GM12878 (cell line): ENCODE data around the gene FBLN5. TPM values are rescaled to one million over a fixed set of nuclear protein-coding genes. Genes with fewer than 3 reads are reported as not detected.
A peak's percentile ranks its signal among the peaks of the same experiment; 100 is the strongest.

Source experiments
- ATAC-seq: fragments of 200-7000 bp; cut with Tn5 transposase; 3 replicates; pipeline ENCODE4 v1.9.1; 2020; ENCODE audit warnings: mild to moderate bottlenecking, moderate library complexity
- BruUV-seq: library from RNA; stranded (reverse); fragments of 400-500 nt; replicated peaks from 2 replicates; lab custom pipeline; 2021; lab: Mats Ljungman, UMichigan
- CTCF ChIA-PET: fragments of 300-600 bp; sonication (Branson Sonifier 250); formaldehyde crosslinking; extraction: SDS; loops from one replicate; lab custom pipeline; 2021; ENCODE audit warnings: inconsistent platforms; lab: Yijun Ruan, JAX
- POLR2A ChIA-PET: fragments of 350-600 bp; formaldehyde crosslinking; extraction: SDS; loops from one replicate; lab custom pipeline; 2021; ENCODE audit warnings: inconsistent platforms; lab: Charles Lee
- RAD21 ChIA-PET: fragments of 300-600 bp; sonication (Branson Sonifier 250); formaldehyde crosslinking; loops from one replicate; lab custom pipeline; 2023; ENCODE audit warnings: antibody characterized with exemption; ENCODE audit not compliant: unreplicated experiment; lab: Charles Lee
- SMC1A ChIA-PET: fragments of 300-600 bp; sonication (Branson Sonifier 250); formaldehyde crosslinking; loops from one replicate; lab custom pipeline; 2023; ENCODE audit not compliant: unreplicated experiment, uncharacterized antibody; lab: Charles Lee
- DNase-seq: peaks from one replicate; pipeline ENCODE4 v3.0.0-alpha.2; 2011; ENCODE audit warnings: low read depth, low spot score
- FAIRE-seq: peaks from 3 replicates; lab custom pipeline; 2011; peaks lifted over from hg19 to GRCh38; lab: Jason Lieb, UNC
- H2AFZ ChIP-seq: 2 replicates; pipeline ENCODE4 v1.6.0; 2011; ENCODE audit warnings: low read depth, low read length, control low read depth; ENCODE audit not compliant: control insufficient read depth
- H3K27ac ChIP-seq: 2 replicates; pipeline ENCODE4 v1.5.1; 2011; ENCODE audit warnings: control low read depth; ENCODE audit not compliant: control insufficient read depth, insufficient read depth
- H3K27me3 ChIP-seq, 2 experiments: replicated peaks in 1 of 2; 2 replicates each; pipeline versions ENCODE4 v1.6.0 to v1.6.1; 2011; ENCODE audit warnings: low read length in 1 of 2; ENCODE audit not compliant: control insufficient read depth in 2 of 2, insufficient read depth in 2 of 2
- H3K36me3 ChIP-seq, 2 experiments: 2 replicates each; pipeline ENCODE4 v1.5.1; 2011; ENCODE audit warnings: low read length in 1 of 2; ENCODE audit not compliant: control insufficient read depth in 2 of 2, insufficient read depth in 2 of 2
- H3K4me1 ChIP-seq: 2 replicates; pipeline ENCODE4 v1.6.1; 2011; ENCODE audit warnings: mild to moderate bottlenecking, low read length, moderate library complexity, mixed read lengths; ENCODE audit not compliant: control insufficient read depth, insufficient read depth
- H3K4me2 ChIP-seq: 2 replicates; pipeline ENCODE4 v1.6.0; 2011; ENCODE audit warnings: control low read depth; ENCODE audit not compliant: control insufficient read depth, insufficient read depth
- H3K4me3 ChIP-seq: fragments of 200-600 bp; sonication (generic); 2 replicates; pipeline ENCODE4 v1.5.1; 2016
- H3K79me2 ChIP-seq: 2 replicates; pipeline ENCODE4 v1.6.0; 2011; ENCODE audit warnings: low read length; ENCODE audit not compliant: control insufficient read depth, insufficient read depth
- H3K9ac ChIP-seq: 2 replicates; pipeline ENCODE4 v1.8.0; 2011; ENCODE audit warnings: low read length, control low read depth, mixed read lengths; ENCODE audit not compliant: control insufficient read depth, insufficient read depth
- H3K9me3 ChIP-seq: replicated peaks from 3 replicates; pipeline ENCODE4 v1.5.1; 2011; ENCODE audit warnings: mild to moderate bottlenecking, low read length; ENCODE audit not compliant: control insufficient read depth, insufficient read depth
- H4K20me1 ChIP-seq: 2 replicates; pipeline ENCODE4 v1.6.0; 2011; ENCODE audit not compliant: control insufficient read depth, insufficient read depth
- ATF2 ChIP-seq: IDR thresholded peaks from 2 replicates; pipeline ENCODE4 v1.6.1; 2012; ENCODE audit warnings: low read length, inconsistent platforms
- BCLAF1 ChIP-seq: fragments of 450-650 bp; IDR thresholded peaks from 2 replicates; pipeline ENCODE4 v1.6.1; 2017; ENCODE audit warnings: antibody characterized with exemption, mild to moderate bottlenecking, moderate library complexity
- CTCF ChIP-seq, 3 experiments: IDR thresholded peaks in 2 of 3; conservative IDR thresholded peaks in 1 of 3; 2 replicates each; pipeline ENCODE4 v1.5.1; 2011; ENCODE audit warnings: low read depth in 3 of 3, low read length in 3 of 3, mild to moderate bottlenecking in 3 of 3, control low read depth in 2 of 3, moderate library complexity in 2 of 3, inconsistent platforms in 1 of 3, mixed read lengths in 1 of 3; ENCODE audit not compliant: control insufficient read depth in 2 of 3, insufficient read depth in 1 of 3; ENCODE audit errors: extremely low read depth in 1 of 3
- GATAD2B ChIP-seq: fragments of 450-650 bp; conservative IDR thresholded peaks from 2 replicates; pipeline ENCODE4 v1.6.1; 2017; ENCODE audit warnings: low read depth, mild to moderate bottlenecking, moderate library complexity
- PAX8 ChIP-seq: fragments of 450-650 bp; IDR thresholded peaks from 2 replicates; pipeline ENCODE4 v1.6.1; 2017; ENCODE audit warnings: mild to moderate bottlenecking, moderate library complexity
- PML ChIP-seq: IDR thresholded peaks from 2 replicates; pipeline ENCODE4 v1.6.1; 2012; ENCODE audit warnings: low read length, inconsistent platforms
- STAT3 ChIP-seq: IDR thresholded peaks from 2 replicates; pipeline ENCODE4 v1.6.1; 2011; ENCODE audit warnings: low read depth, low read length, improper control_type of control experiment
- TARDBP ChIP-seq: IDR thresholded peaks from 2 replicates; pipeline ENCODE4 v1.6.1; 2016; ENCODE audit warnings: borderline replicate concordance
- WGBS: methylation state at CpG from one replicate; pipeline ENCODE4 v1.1.6; 2016; ENCODE audit warnings: low lambda C conversion rate; ENCODE audit not compliant: insufficient replicate concordance, insufficient coverage; ENCODE audit errors: missing lambda C conversion rate; 5-methylcytosine and 5-hydroxymethylcytosine counted together
- in situ Hi-C: fragments of 300-500 bp; cut with MboI; formaldehyde crosslinking; loops from 9 replicates; pipeline ENCODE4 v1.14.3; 2018; ENCODE audit warnings: mixed read lengths
- intact Hi-C: fragments of 100-400 bp; cut with micrococcal nuclease; formaldehyde crosslinking; loops from one replicate; pipeline ENCODE4 v1.14.2; 2022; ENCODE audit not compliant: unreplicated experiment
- polyA plus RNA-seq, 11 experiments: library from polyadenylated mRNA; depleted of rRNA in 4 of 11; unstranded in 6 of 11; stranded (reverse) in 5 of 11; fragments of >200 nt; fragmentation: Nextera tagmentation in 4 of 11; fragmentation: Illumina TruSeq in 1 of 11; extraction: Ambion mirVana in 4 of 11; extraction: Trizol in 1 of 11; gene quantifications; 1 replicate in 1 of 11; 2 replicates in 10 of 11; pipeline versions ENCODE4 v1.2.1 to v1.2.3, GENCODE V29; 2011 to 2016; ENCODE audit warnings: inconsistent platforms in 2 of 11, missing spikeins in 2 of 11, low read depth in 1 of 11
- total RNA-seq, 4 experiments: library from RNA; depleted of rRNA in 3 of 4; stranded (reverse); fragments of >200 nt in 3 of 4; fragmentation: Illumina TruSeq in 1 of 4; extraction: Trizol in 1 of 4; gene quantifications; 2 replicates each; pipeline versions ENCODE4 v1.2.1 to v1.2.3, GENCODE V29; 2013 to 2021
- TF ChIP-seq, protein P1 (sequence below): fragments of 450-650 bp; conservative IDR thresholded peaks from 2 replicates; pipeline ENCODE4 v1.6.1; 2017; ENCODE audit warnings: mild to moderate bottlenecking, moderate library complexity
- TF ChIP-seq, protein P2 (sequence below): IDR thresholded peaks from 2 replicates; pipeline ENCODE4 v1.6.1; 2011; ENCODE audit warnings: low read depth, low read length, improper control_type of control experiment, borderline replicate concordance

FBLN5 gene
- total and polyA plus RNA-seq, 10 of the 15 experiments (the other 5 are each of a cell fraction or from before 2014, with no cell fraction given): 0.03 to 0.64 (median 0.24) TPM

GRCh38 chr14:91858536-91859275 lies 88.8 kb downstream of the FBLN5 start (continued):
- TF ChIP-seq CTCF (IDR thresholded peaks at IDR 0.05 in 2 of 3, conservative IDR thresholded peaks at IDR 0.05 in 1 of 3; ENCODE audit: control insufficient read depth in 2 of 3, extremely low read depth in 1 of 3, insufficient read depth in 1 of 3, low read depth in 3 of 3, low read length in 3 of 3): peak in 2 of 3 experiments; percentile 32 to 51; a peak in 4 of 6 replicates

DNA sequence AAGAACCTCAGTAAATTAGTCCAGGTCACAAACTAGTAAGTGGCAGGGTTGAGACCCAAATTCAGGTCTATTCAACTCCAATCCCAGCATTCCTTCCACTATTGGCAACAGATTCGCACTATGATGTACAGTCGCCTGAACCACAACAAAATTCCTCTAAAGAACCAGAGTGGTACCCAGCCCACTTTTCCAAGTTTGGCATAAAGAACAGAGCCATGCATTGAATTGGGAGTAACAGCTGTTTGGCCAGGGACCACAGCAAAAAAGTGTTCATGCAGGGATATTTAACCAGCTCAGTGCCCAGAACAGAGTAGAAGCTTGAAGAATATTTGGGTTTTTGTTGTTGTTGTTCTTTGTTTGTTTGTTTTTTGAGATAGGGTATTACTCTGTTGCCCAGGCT lies 89.9 kb downstream of the FBLN5 start:
- Histone ChIP-seq H3K36me3 (no peaks in the 10 kb centered on the region), H3K9me3 (no peaks in the 10 kb centered on the region), H4K20me1 (no peaks in the 10 kb centered on the region), H3K9ac (no peak overlapping the region), H2AFZ (no peak overlapping the region), H3K79me2 (no peaks in the 10 kb centered on the region), H3K27ac (no peak overlapping the region), H3K27me3 (peaks cover 0 to 2% of the 10 kb centered on the region in 2 experiments; a peak in 1 of 4 replicates), H3K4me2 (no peak overlapping the region), H3K4me3 (no peak overlapping the region), H3K4me1 (peaks cover 10% of the 10 kb centered on the region)
- ChIA-PET SMC1A (no interaction called here), CTCF (interaction anchor here (1.8 kb wide), 1 partner anchor 208 kb away, joined by 6 read pairs; no protein-coding TSS in a partner anchor), POLR2A (no interaction called here), RAD21 (no interaction called here)
- intact Hi-C loops (no loop called here), in situ Hi-C loops (no loop called here)
- FAIRE-seq: no peak
- WGBS: 100% methylated on average over 2 of the region's 2 CpGs
- no peak for DNase-seq
- BruUV-seq: no TSS peak
- no peak for ATAC-seq
- TF ChIP-seq PML: no peak
- TF ChIP-seq PAX8: no peak
- TF ChIP-seq, protein P1, sequence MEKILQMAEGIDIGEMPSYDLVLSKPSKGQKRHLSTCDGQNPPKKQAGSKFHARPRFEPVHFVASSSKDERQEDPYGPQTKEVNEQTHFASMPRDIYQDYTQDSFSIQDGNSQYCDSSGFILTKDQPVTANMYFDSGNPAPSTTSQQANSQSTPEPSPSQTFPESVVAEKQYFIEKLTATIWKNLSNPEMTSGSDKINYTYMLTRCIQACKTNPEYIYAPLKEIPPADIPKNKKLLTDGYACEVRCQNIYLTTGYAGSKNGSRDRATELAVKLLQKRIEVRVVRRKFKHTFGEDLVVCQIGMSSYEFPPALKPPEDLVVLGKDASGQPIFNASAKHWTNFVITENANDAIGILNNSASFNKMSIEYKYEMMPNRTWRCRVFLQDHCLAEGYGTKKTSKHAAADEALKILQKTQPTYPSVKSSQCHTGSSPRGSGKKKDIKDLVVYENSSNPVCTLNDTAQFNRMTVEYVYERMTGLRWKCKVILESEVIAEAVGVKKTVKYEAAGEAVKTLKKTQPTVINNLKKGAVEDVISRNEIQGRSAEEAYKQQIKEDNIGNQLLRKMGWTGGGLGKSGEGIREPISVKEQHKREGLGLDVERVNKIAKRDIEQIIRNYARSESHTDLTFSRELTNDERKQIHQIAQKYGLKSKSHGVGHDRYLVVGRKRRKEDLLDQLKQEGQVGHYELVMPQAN: no peak
- no peak for TF ChIP-seq BCLAF1
- TF ChIP-seq, protein P2, sequence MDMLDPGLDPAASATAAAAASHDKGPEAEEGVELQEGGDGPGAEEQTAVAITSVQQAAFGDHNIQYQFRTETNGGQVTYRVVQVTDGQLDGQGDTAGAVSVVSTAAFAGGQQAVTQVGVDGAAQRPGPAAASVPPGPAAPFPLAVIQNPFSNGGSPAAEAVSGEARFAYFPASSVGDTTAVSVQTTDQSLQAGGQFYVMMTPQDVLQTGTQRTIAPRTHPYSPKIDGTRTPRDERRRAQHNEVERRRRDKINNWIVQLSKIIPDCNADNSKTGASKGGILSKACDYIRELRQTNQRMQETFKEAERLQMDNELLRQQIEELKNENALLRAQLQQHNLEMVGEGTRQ: no peak
- TF ChIP-seq GATAD2B: no peak
- TF ChIP-seq STAT3: no peak
- TF ChIP-seq ATF2: no peak
- TF ChIP-seq TARDBP: no peak
